Adrenal gland (tissue), 12 donors: ENCODE data around the gene SLC39A9. TPM values are rescaled to one million over a fixed set of nuclear protein-coding genes. Genes with fewer than 3 reads are reported as not detected.
"Not testable (repeated sequence)": the region's sequence is repeated elsewhere in the genome, so short reads cannot be mapped to it uniquely, and the experiment has no call there.

Source experiments
- DNase-seq, 7 donors: peaks; one replicate each; pipeline ENCODE4 v3.0.0-alpha.2; 2019 to 2020
- H3K27ac ChIP-seq, 5 donors: fragments of 200-600 bp; sonication (generic) in 4 of 5; 1 replicate in 3 of 5; 2 replicates in 2 of 5; pipeline versions ENCODE4 v1.5.1 to v1.8.0; 2016 to 2020; ENCODE audit warnings: mild to moderate bottlenecking in 1 of 5
- H3K27me3 ChIP-seq: fragments of 200-600 bp; 2 replicates; pipeline ENCODE4 v1.8.0; 2021
- H3K36me3 ChIP-seq, 2 donors: fragments of 200-600 bp; replicated peaks in 1 of 2; 1 replicate in 1 of 2; 2 replicates in 1 of 2; pipeline versions ENCODE4 v1.5.1 to v1.8.0; 2018 to 2022
- H3K4me1 ChIP-seq, 2 donors: fragments of 200-600 bp; replicated peaks in 1 of 2; 1 replicate in 1 of 2; 2 replicates in 1 of 2; pipeline versions ENCODE4 v1.5.1 to v1.8.0; 2018 to 2021
- H3K4me3 ChIP-seq, 4 donors: fragments of 200-600 bp; sonication (generic) in 3 of 4; one replicate each; pipeline ENCODE4 v1.5.1; 2016 to 2018
- H3K9me3 ChIP-seq, 3 donors: fragments of 200-600 bp; sonication (generic) in 1 of 3; replicated peaks in 1 of 3; 1 replicate in 2 of 3; 2 replicates in 1 of 3; pipeline versions ENCODE4 v1.5.1 to v1.8.0; 2016 to 2021
- POLR2A ChIP-seq, 2 donors: fragments of 450-650 bp; IDR thresholded peaks; one replicate each; pipeline ENCODE4 v1.6.1; 2017; ENCODE audit warnings: antibody characterized with exemption in 2 of 2, mild to moderate bottlenecking in 2 of 2, moderate library complexity in 1 of 2
- WGBS, 4 donors: extraction: QIAGEN DNeasy Blood & Tissue Kit in 2 of 4; methylation state at CpG; one replicate each; pipeline versions ENCODE4 v1.1.5 to v1.1.7; 2013 to 2017; 5-methylcytosine and 5-hydroxymethylcytosine counted together
- intact Hi-C, 2 donors: fragments of 100-400 bp; cut with DNase I; formaldehyde crosslinking; loops; one replicate each; pipeline versions ENCODE4 v1.14.1 to v1.15.0; 2022 to 2023
- polyA plus RNA-seq, 3 donors: library from polyadenylated mRNA; stranded (reverse); fragments of 200-250 nt in 2 of 3; fragments of 350-450 nt in 1 of 3; fragmentation: Illumina TruSeq in 1 of 3; extraction: RNeasy Lipid Tissue Mini Kit (QIAGEN cat#74804) in 1 of 3; gene quantifications; one replicate each; pipeline ENCODE4 v1.2.3, GENCODE V29; 2013 to 2014
- total RNA-seq, 9 donors: library from RNA; depleted of rRNA in 4 of 9; stranded (reverse); fragments of >200 nt in 4 of 9; fragments of 120-200 nt in 1 of 9; fragmentation: NEBNext Ultra II Directional in 1 of 9; extraction: Animal tissue kit (Norgen Biotek cat#: 25700) in 1 of 9; gene quantifications; one replicate each; pipeline versions ENCODE4 v1.1.0 to v1.2.4, GENCODE V29; 2013 to 2023
- TF ChIP-seq, protein P1 (sequence below), 6 experiments: fragments of 450-650 bp in 4 of 6; fragments of 200-600 bp in 2 of 6; sonication (generic) in 1 of 6; IDR thresholded peaks; 1 replicate in 5 of 6; 2 replicates in 1 of 6; pipeline versions ENCODE4 v1.5.1 to v1.8.0; 2016 to 2021; ENCODE audit warnings: antibody characterized with exemption in 6 of 6, mild to moderate bottlenecking in 2 of 6, moderate library complexity in 1 of 6
- donor health status: healthy with polysubstance abuse.
- donor health status: Bipolar disorder and iron deficiency.
- donor health status: DM: yes; HTN: yes; CAD: no.
- donor health status: DM: no; HTN: no; CAD: no.
- donor health status: DM: no; HTN: no; CAD: no.
- donor health status: DM: yes; HTN: yes; CAD: no.

Gene SLC39A9
- total and polyA plus RNA-seq, 12 donors: 17.7 to 130 (median 72.5) TPM

DNA sequence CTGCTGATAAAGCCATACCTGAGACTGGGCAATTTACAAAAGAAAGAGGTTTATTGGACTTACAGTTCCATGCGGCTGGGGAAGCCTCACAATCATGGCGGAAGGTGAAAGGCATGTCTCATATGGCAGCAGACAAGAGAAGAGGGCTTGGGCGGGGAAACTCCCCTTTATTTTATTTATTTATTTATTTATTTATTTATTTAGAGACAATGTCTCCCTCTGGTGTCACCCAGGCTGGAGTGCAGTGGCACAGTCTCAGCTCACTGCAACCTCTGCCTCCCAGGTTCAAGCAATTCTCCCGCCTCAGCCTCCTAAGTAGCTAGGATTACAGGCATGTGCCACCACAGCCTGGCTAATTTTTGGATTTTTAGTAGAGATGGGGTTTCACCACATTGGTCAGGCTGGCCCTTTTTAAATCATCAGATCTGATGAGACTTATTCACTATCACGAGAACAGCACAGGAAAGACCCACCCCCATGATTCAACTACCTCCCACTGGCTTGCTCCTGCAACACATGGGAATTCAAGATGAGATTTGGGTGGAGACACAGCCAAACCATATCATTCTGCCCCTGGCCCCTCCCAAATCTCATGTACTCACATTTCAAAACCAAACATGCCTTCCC, 78.4 kb downstream of the SLC39A9 start:
- intact Hi-C loops, H3K4me3 ChIP-seq, H3K27ac ChIP-seq, H3K4me1 ChIP-seq, H3K36me3 ChIP-seq, H3K27me3 ChIP-seq, DNase-seq, H3K9me3 ChIP-seq: not testable (repeated sequence)
- TF ChIP-seq, protein P1, sequence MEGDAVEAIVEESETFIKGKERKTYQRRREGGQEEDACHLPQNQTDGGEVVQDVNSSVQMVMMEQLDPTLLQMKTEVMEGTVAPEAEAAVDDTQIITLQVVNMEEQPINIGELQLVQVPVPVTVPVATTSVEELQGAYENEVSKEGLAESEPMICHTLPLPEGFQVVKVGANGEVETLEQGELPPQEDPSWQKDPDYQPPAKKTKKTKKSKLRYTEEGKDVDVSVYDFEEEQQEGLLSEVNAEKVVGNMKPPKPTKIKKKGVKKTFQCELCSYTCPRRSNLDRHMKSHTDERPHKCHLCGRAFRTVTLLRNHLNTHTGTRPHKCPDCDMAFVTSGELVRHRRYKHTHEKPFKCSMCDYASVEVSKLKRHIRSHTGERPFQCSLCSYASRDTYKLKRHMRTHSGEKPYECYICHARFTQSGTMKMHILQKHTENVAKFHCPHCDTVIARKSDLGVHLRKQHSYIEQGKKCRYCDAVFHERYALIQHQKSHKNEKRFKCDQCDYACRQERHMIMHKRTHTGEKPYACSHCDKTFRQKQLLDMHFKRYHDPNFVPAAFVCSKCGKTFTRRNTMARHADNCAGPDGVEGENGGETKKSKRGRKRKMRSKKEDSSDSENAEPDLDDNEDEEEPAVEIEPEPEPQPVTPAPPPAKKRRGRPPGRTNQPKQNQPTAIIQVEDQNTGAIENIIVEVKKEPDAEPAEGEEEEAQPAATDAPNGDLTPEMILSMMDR (IDR thresholded peaks at IDR 0.05): peak in 1 of 6 experiments; percentile 10
- WGBS, 4 donors: 84 to 94% (median 94%) methylated on average over 5 of the region's 5 CpGs

- intact Hi-C loops: not testable (repeated sequence)
Measured at GRCh38 chr14:69478055-69478454, 79.6 kb downstream of the SLC39A9 start.

GRCh38 chr14:69479696-69480095, 81.2 kb downstream of the SLC39A9 start:
- H3K36me3 ChIP-seq: no peaks in the 10 kb centered on the region
- peaks cover 12% of the 10 kb centered on the region for H3K27me3 ChIP-seq
- TF ChIP-seq, protein P1 (IDR thresholded peaks at IDR 0.05): no peak
- TF ChIP-seq POLR2A (IDR thresholded peaks at IDR 0.05): no peak
- H3K9me3 ChIP-seq: no peaks in the 10 kb centered on the region
- intact Hi-C loops: no loop called here
- no peak overlapping the region for H3K4me3 ChIP-seq
- WGBS, 4 donors: 87 to 91% (median 89%) methylated on average over 5 of the region's 5 CpGs
- no peak overlapping the region for H3K27ac ChIP-seq
- H3K4me1 ChIP-seq: peaks cover 12 to 14% of the 10 kb centered on the region in 2 donors
- no peak for DNase-seq

More at GRCh38 chr14:69478055-69478454, 79.6 kb downstream of the SLC39A9 start:
- H3K4me1 ChIP-seq, H3K9me3 ChIP-seq, DNase-seq, H3K4me3 ChIP-seq, H3K27me3 ChIP-seq, H3K27ac ChIP-seq, H3K36me3 ChIP-seq: not testable (repeated sequence)
- 91 to 100% (median 97%) methylated on average over 2 of the region's 2 CpGs; no CpG with 5 or more reads in 1 of the 4 donors for WGBS, 4 donors

GRCh38 chr14:69480136-69480535, 81.6 kb downstream of the SLC39A9 start:
- Histone ChIP-seq H3K9me3 (no peaks in the 10 kb centered on the region), H3K4me1 (peaks cover 14 to 17% of the 10 kb centered on the region in 2 donors), H3K27me3 (peaks cover 16% of the 10 kb centered on the region), H3K4me3 (no peak overlapping the region), H3K36me3 (no peaks in the 10 kb centered on the region), H3K27ac (no peak overlapping the region)
- TF ChIP-seq POLR2A (IDR thresholded peaks at IDR 0.05): no peak
- TF ChIP-seq, protein P1 (IDR thresholded peaks at IDR 0.05): no peak
- WGBS, 4 donors: 84 to 98% (median 90%) methylated on average over 2 to 5 of the region's 5 CpGs
- intact Hi-C loops: no loop called here
- DNase-seq: no peak
